Loucy (cell line): ENCODE measurements around the gene SETBP1.

Source experiments
- H2AFZ ChIP-seq: fragments of 200-600 bp; sonication (generic); 2 replicates; pipeline ENCODE4 v1.6.0; 2016; ENCODE audit warnings: antibody characterized with exemption, mild to moderate bottlenecking, low read length, moderate library complexity
- H3F3A ChIP-seq: fragments of 200-600 bp; 2 replicates; pipeline ENCODE4 v1.6.0; 2016; ENCODE audit warnings: antibody characterized with exemption, low read depth, mild to moderate bottlenecking
- H3K27me3 ChIP-seq: fragments of 200-600 bp; sonication (generic); 2 replicates; pipeline ENCODE4 v1.6.1; 2014; ENCODE audit warnings: low read length, mild to moderate bottlenecking; ENCODE audit not compliant: insufficient read depth, poor library complexity, severe bottlenecking
- H3K36me3 ChIP-seq: fragments of 200-600 bp; sonication (generic); 2 replicates; pipeline ENCODE4 v1.6.1; 2016; ENCODE audit warnings: low read length; ENCODE audit not compliant: insufficient read depth
- H3K4me1 ChIP-seq: fragments of 200-600 bp; sonication (generic); 2 replicates; pipeline ENCODE4 v1.5.1; 2014; ENCODE audit warnings: low read length, mild to moderate bottlenecking; ENCODE audit not compliant: insufficient read depth, poor library complexity, severe bottlenecking
- H3K4me2 ChIP-seq: fragments of 200-600 bp; sonication (generic); 2 replicates; pipeline ENCODE4 v1.6.0; 2014; ENCODE audit warnings: antibody characterized with exemption, low read length, low read depth, mild to moderate bottlenecking; ENCODE audit not compliant: poor library complexity, severe bottlenecking
- H3K4me3 ChIP-seq: fragments of 200-600 bp; sonication (generic); 2 replicates; pipeline ENCODE4 v1.5.1; 2014; ENCODE audit warnings: low read length, mild to moderate bottlenecking, mixed read lengths; ENCODE audit not compliant: poor library complexity, severe bottlenecking
- H3K79me2 ChIP-seq: fragments of 200-600 bp; sonication (generic); 2 replicates; pipeline ENCODE4 v1.6.1; 2014; ENCODE audit warnings: low read length; ENCODE audit not compliant: insufficient read depth
- H3K9ac ChIP-seq: fragments of 200-600 bp; sonication (generic); 2 replicates; pipeline ENCODE4 v1.6.0; 2014; ENCODE audit warnings: mild to moderate bottlenecking, low read depth, low read length, moderate library complexity; ENCODE audit not compliant: poor library complexity, severe bottlenecking
- H3K9me2 ChIP-seq: fragments of 200-600 bp; sonication (generic); replicated peaks from 2 replicates; pipeline ENCODE4 v1.6.1; 2016; ENCODE audit warnings: low read depth, low read length, mixed read lengths
- H3K9me3 ChIP-seq: fragments of 200-600 bp; sonication (generic); 2 replicates; pipeline ENCODE4 v1.6.1; 2014; ENCODE audit warnings: mild to moderate bottlenecking, antibody characterized with exemption, low read length, low read depth; ENCODE audit not compliant: insufficient read depth
- H4K20me1 ChIP-seq: fragments of 200-600 bp; sonication (generic); 2 replicates; pipeline ENCODE4 v1.6.0; 2014; ENCODE audit warnings: antibody characterized with exemption, low read length, mild to moderate bottlenecking; ENCODE audit not compliant: insufficient read depth, poor library complexity, severe bottlenecking
- EZH2phosphoT487 ChIP-seq: fragments of 200-600 bp; IDR thresholded peaks from 2 replicates; pipeline ENCODE4 v1.6.1; 2018; ENCODE audit warnings: antibody characterized with exemption, mild to moderate bottlenecking, moderate library complexity, borderline replicate concordance
- TF ChIP-seq, protein P1 (sequence below): fragments of 200-600 bp; sonication (generic); conservative IDR thresholded peaks from 2 replicates; pipeline ENCODE4 v1.5.1; 2014; ENCODE audit warnings: mild to moderate bottlenecking, antibody characterized with exemption, low read length

SETBP1 gene

GRCh38 chr18:44638811-44639210, 41.9 kb upstream of the SETBP1 start:
- Histone ChIP-seq H4K20me1 (no peaks in the 10 kb centered on the region), H3K4me2 (no peak overlapping the region), H2AFZ (no peak overlapping the region), H3K9me2 (no peaks in the 10 kb centered on the region), H3F3A (no peaks in the 10 kb centered on the region), H3K9me3 (no peaks in the 10 kb centered on the region), H3K4me3 (no peak overlapping the region), H3K36me3 (no peaks in the 10 kb centered on the region), H3K9ac (no peak overlapping the region), H3K27me3 (no peaks in the 10 kb centered on the region), H3K79me2 (no peaks in the 10 kb centered on the region), H3K4me1 (no peaks in the 10 kb centered on the region)
- TF ChIP-seq, protein P1, sequence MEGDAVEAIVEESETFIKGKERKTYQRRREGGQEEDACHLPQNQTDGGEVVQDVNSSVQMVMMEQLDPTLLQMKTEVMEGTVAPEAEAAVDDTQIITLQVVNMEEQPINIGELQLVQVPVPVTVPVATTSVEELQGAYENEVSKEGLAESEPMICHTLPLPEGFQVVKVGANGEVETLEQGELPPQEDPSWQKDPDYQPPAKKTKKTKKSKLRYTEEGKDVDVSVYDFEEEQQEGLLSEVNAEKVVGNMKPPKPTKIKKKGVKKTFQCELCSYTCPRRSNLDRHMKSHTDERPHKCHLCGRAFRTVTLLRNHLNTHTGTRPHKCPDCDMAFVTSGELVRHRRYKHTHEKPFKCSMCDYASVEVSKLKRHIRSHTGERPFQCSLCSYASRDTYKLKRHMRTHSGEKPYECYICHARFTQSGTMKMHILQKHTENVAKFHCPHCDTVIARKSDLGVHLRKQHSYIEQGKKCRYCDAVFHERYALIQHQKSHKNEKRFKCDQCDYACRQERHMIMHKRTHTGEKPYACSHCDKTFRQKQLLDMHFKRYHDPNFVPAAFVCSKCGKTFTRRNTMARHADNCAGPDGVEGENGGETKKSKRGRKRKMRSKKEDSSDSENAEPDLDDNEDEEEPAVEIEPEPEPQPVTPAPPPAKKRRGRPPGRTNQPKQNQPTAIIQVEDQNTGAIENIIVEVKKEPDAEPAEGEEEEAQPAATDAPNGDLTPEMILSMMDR = no peak
- TF ChIP-seq EZH2phosphoT487 = no peak

DNA sequence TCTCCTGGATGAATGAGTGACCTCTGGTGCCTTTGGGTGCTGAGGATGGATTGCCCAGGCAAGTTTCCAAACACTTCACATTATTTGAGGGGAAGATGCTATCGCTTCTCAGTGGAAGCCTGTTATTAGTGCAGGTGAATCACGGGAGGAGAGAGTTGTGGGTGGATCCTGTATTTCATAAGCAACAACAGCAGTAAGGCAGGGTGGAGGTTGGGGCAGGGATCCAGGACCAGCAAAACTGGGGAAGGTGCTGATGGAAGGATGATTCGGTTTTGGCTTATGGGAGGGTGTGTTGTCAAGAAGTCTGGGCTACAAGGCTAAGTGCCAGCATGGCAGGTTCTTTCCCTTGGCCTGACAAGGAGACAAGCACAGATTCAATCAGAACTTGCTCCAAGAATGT, 37.7 kb upstream of the SETBP1 start:
- no peak overlapping the region for H3K9ac ChIP-seq
- no peak for TF ChIP-seq EZH2phosphoT487
- TF ChIP-seq, protein P1 = no peak
- no peaks in the 10 kb centered on the region for H3F3A ChIP-seq
- H3K4me3 ChIP-seq = no peak overlapping the region
- H3K27me3 ChIP-seq = no peaks in the 10 kb centered on the region
- no peaks in the 10 kb centered on the region for H3K9me3 ChIP-seq
- no peak overlapping the region for H2AFZ ChIP-seq
- H4K20me1 ChIP-seq = no peaks in the 10 kb centered on the region
- H3K36me3 ChIP-seq = no peaks in the 10 kb centered on the region
- no peaks in the 10 kb centered on the region for H3K9me2 ChIP-seq
- H3K79me2 ChIP-seq = no peaks in the 10 kb centered on the region
- H3K4me2 ChIP-seq = no peak overlapping the region
- H3K4me1 ChIP-seq = no peaks in the 10 kb centered on the region

DNA sequence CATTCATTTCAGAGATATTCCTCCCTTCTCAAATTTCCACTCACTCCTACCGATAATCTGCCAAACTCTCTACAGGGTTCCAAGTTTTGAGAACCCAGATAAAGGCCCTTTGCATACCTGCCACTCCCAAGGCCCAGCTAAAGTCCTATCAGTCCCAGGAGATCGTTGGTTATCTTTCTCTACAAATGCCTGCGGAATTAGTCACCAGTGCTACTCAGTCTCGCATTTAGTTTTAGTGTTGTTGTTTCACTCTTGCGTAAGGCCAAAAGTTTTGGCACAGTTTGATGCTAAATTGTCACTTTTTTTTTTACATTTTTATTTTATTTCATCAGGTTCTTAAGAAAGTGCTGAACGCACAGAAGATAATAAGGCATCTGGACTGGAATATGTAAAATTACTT, 29.2 kb upstream of the SETBP1 start:
- Histone ChIP-seq H3K4me2 (no peak overlapping the region), H3K27me3 (no peaks in the 10 kb centered on the region)

More for the DNA sequence above, 29.2 kb upstream of the SETBP1 start:
- no peak overlapping the region for H3K9ac ChIP-seq
- H3F3A ChIP-seq = no peaks in the 10 kb centered on the region
- no peaks in the 10 kb centered on the region for H3K9me2 ChIP-seq
- H3K9me3 ChIP-seq = no peaks in the 10 kb centered on the region
- no peaks in the 10 kb centered on the region for H3K79me2 ChIP-seq
- H2AFZ ChIP-seq = no peak overlapping the region
- no peaks in the 10 kb centered on the region for H3K36me3 ChIP-seq
- H3K4me3 ChIP-seq = no peak overlapping the region
- no peaks in the 10 kb centered on the region for H4K20me1 ChIP-seq
- TF ChIP-seq, protein P1 = no peak
- TF ChIP-seq EZH2phosphoT487 = no peak
- H3K4me1 ChIP-seq = no peaks in the 10 kb centered on the region
